CD4-positive, alpha-beta T cell (primary cell): ENCODE results near the gene CD200. TPM values are rescaled to one million over a fixed set of nuclear protein-coding genes. Genes with fewer than 3 reads are reported as not detected.

Experiments
- ATAC-seq: fragments of 200-7000 bp; cut with Tn5 transposase; one replicate; pipeline ENCODE4 v1.10.0; 2022; ENCODE audit warnings: mild to moderate bottlenecking; ENCODE audit not compliant: poor library complexity
- CTCF ChIA-PET: fragments of 350-600 bp; sonication (Branson Sonifier 250); formaldehyde crosslinking; loops from one replicate; lab custom pipeline; 2021; ENCODE audit warnings: antibody characterized with exemption, inconsistent platforms; lab: Charles Lee
- POLR2A ChIA-PET: fragments of 350-600 bp; sonication (Branson Sonifier 250); formaldehyde crosslinking; loops from one replicate; lab custom pipeline; 2021; ENCODE audit warnings: antibody characterized with exemption, inconsistent platforms; lab: Charles Lee
- DNase-seq, 14 experiments: peaks; one replicate each; pipeline ENCODE4 v3.0.0-alpha.2; 2013 to 2020; ENCODE audit warnings: mixed read lengths in 2 of 14
- H3K27ac ChIP-seq, 2 donors: one replicate each; pipeline versions ENCODE4 v1.5.1 to v1.7.0; 2013; ENCODE audit warnings: low read length in 2 of 2, low read depth in 1 of 2, mild to moderate bottlenecking in 1 of 2
- H3K27me3 ChIP-seq, 2 experiments: 1 replicate in 1 of 2; 2 replicates in 1 of 2; pipeline versions ENCODE4 v1.6.1 to v1.7.0; 2013; ENCODE audit warnings: low read length in 2 of 2, control low read depth in 1 of 2, mild to moderate bottlenecking in 1 of 2, moderate library complexity in 1 of 2; ENCODE audit not compliant: insufficient read depth in 2 of 2, control insufficient read depth in 1 of 2
- H3K36me3 ChIP-seq: one replicate; pipeline ENCODE4 v1.6.1; 2013; ENCODE audit warnings: low read length, control low read depth; ENCODE audit not compliant: insufficient read depth
- H3K4me1 ChIP-seq: one replicate; pipeline ENCODE4 v1.6.1; 2013; ENCODE audit warnings: low read length, control low read depth; ENCODE audit not compliant: insufficient read depth
- H3K4me3 ChIP-seq: one replicate; pipeline ENCODE4 v1.5.1; 2013; ENCODE audit warnings: mild to moderate bottlenecking, low read length, moderate library complexity
- H3K9me3 ChIP-seq, 2 experiments: 1 replicate in 1 of 2; 2 replicates in 1 of 2; pipeline versions ENCODE4 v1.6.1 to v1.7.0; 2013; ENCODE audit warnings: low read length in 2 of 2, mild to moderate bottlenecking in 2 of 2, control low read depth in 1 of 2, moderate library complexity in 1 of 2; ENCODE audit not compliant: control insufficient read depth in 1 of 2, insufficient read depth in 1 of 2
- H3K27ac Mint-ChIP-seq: one replicate; pipeline ENCODE4 v1.8.0; 2020; ENCODE audit warnings: mixed read lengths
- H3K27me3 Mint-ChIP-seq: one replicate; pipeline ENCODE4 v1.8.0; 2021; ENCODE audit warnings: mixed read lengths
- H3K36me3 Mint-ChIP-seq: one replicate; pipeline ENCODE4 v1.8.0; 2021; ENCODE audit warnings: low read depth, mixed read lengths
- H3K4me1 Mint-ChIP-seq: one replicate; pipeline ENCODE4 v1.8.0; 2021; ENCODE audit warnings: low read depth, mixed read lengths
- H3K4me3 Mint-ChIP-seq: one replicate; pipeline ENCODE4 v1.8.0; 2020; ENCODE audit warnings: mild to moderate bottlenecking, mixed read lengths
- H3K9me3 Mint-ChIP-seq: one replicate; pipeline ENCODE4 v1.8.0; 2020; ENCODE audit warnings: mixed read lengths
- intact Hi-C, 2 experiments: fragments of 100-400 bp; cut with DNase I in 1 of 2; cut with micrococcal nuclease in 1 of 2; formaldehyde crosslinking; loops; one replicate each; pipeline versions ENCODE4 v1.15.1 to v1.9.0; 2023 to 2025; cut with DNase I, micrococcal nuclease
- total RNA-seq, 174 experiments: library from RNA in 2 of 174; stranded (reverse) in 2 of 174; gene quantifications; one replicate each; pipeline ENCODE4 v1.2.3 and lab custom pipeline; 2021 to 2026
- TF ChIP-seq, protein P1 (sequence below): fragments of 200-600 bp; IDR thresholded peaks from one replicate; pipeline ENCODE4 v1.8.0; 2022; ENCODE audit warnings: antibody characterized with exemption, mild to moderate bottlenecking

The CD200 gene
- total RNA-seq, 2 experiments from 2014 or later: 5.2 to 6.9 TPM

GRCh38 chr3:112348943-112349342 is 16.0 kb downstream of the CD200 start:
- ATAC-seq: no peak
- Mint-ChIP-seq H3K4me3 (no peak overlapping the region), H3K27me3 (no peaks in the 10 kb centered on the region), H3K36me3 (peaks cover 24% of the 10 kb centered on the region), H3K27ac (no peak overlapping the region), H3K9me3 (no peaks in the 10 kb centered on the region), H3K4me1 (peaks cover 4% of the 10 kb centered on the region)
- no peaks in the 10 kb centered on the region for H3K9me3 ChIP-seq
- POLR2A ChIA-PET: no interaction called here
- no peak overlapping the region for H3K27ac ChIP-seq
- CTCF ChIA-PET: no interaction called here
- no peaks in the 10 kb centered on the region for H3K36me3 ChIP-seq
- TF ChIP-seq, protein P1, sequence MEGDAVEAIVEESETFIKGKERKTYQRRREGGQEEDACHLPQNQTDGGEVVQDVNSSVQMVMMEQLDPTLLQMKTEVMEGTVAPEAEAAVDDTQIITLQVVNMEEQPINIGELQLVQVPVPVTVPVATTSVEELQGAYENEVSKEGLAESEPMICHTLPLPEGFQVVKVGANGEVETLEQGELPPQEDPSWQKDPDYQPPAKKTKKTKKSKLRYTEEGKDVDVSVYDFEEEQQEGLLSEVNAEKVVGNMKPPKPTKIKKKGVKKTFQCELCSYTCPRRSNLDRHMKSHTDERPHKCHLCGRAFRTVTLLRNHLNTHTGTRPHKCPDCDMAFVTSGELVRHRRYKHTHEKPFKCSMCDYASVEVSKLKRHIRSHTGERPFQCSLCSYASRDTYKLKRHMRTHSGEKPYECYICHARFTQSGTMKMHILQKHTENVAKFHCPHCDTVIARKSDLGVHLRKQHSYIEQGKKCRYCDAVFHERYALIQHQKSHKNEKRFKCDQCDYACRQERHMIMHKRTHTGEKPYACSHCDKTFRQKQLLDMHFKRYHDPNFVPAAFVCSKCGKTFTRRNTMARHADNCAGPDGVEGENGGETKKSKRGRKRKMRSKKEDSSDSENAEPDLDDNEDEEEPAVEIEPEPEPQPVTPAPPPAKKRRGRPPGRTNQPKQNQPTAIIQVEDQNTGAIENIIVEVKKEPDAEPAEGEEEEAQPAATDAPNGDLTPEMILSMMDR: no peak
- DNase-seq: no peak
- no peak overlapping the region for H3K4me3 ChIP-seq
- no peaks in the 10 kb centered on the region for H3K4me1 ChIP-seq
- H3K27me3 ChIP-seq: no peaks in the 10 kb centered on the region
- intact Hi-C loops: no loop called here

GRCh38 chr3:112349557-112349956 is 16.6 kb downstream of the CD200 start:
- Histone ChIP-seq H3K9me3 (no peaks in the 10 kb centered on the region), H3K36me3 (no peaks in the 10 kb centered on the region), H3K27ac (no peak overlapping the region), H3K4me1 (no peaks in the 10 kb centered on the region), H3K27me3 (no peaks in the 10 kb centered on the region), H3K4me3 (no peak overlapping the region)
- no peaks in the 10 kb centered on the region for H3K27me3 Mint-ChIP-seq
- DNase-seq: no peak
- intact Hi-C loops: no loop called here
- ATAC-seq: no peak
- H3K36me3 Mint-ChIP-seq: peaks cover 20% of the 10 kb centered on the region
- H3K4me3 Mint-ChIP-seq: no peak overlapping the region
- H3K27ac Mint-ChIP-seq: no peak overlapping the region
- POLR2A ChIA-PET: no interaction called here
- CTCF ChIA-PET: no interaction called here
- peaks cover 4% of the 10 kb centered on the region for H3K4me1 Mint-ChIP-seq
- TF ChIP-seq, protein P1: no peak
- H3K9me3 Mint-ChIP-seq: no peaks in the 10 kb centered on the region

GRCh38 chr3:112350018-112350810 is 17.3 kb downstream of the CD200 start:
- H3K27me3 ChIP-seq: no peaks in the 10 kb centered on the region
- H3K9me3 Mint-ChIP-seq: no peaks in the 10 kb centered on the region
- no peak overlapping the region for H3K27ac Mint-ChIP-seq
- no peak overlapping the region for H3K4me3 ChIP-seq
- no peaks in the 10 kb centered on the region for H3K27me3 Mint-ChIP-seq
- H3K9me3 ChIP-seq: no peaks in the 10 kb centered on the region
- TF ChIP-seq, protein P1: no peak
- ATAC-seq (no peak), DNase-seq (no peak)
- H3K36me3 ChIP-seq: no peaks in the 10 kb centered on the region
- peaks cover 4% of the 10 kb centered on the region for H3K4me1 Mint-ChIP-seq
- ChIA-PET CTCF (no interaction called here), POLR2A (interaction anchor here (1.1 to 1.3 kb wide), 2 partner anchors 13 to 142 kb away, joined by 4 read pairs; no protein-coding TSS in a partner anchor)
- no peak overlapping the region for H3K27ac ChIP-seq
- H3K4me1 ChIP-seq: no peaks in the 10 kb centered on the region
- H3K4me3 Mint-ChIP-seq: no peak overlapping the region
- intact Hi-C loops: no loop called here
- peaks cover 17% of the 10 kb centered on the region for H3K36me3 Mint-ChIP-seq
